ENCODE measurements around the gene TMA7. TPM values are rescaled to one million over a fixed set of nuclear protein-coding genes. Genes with fewer than 3 reads are reported as not detected.

The TMA7 gene
- total and polyA plus RNA-seq, 2 of the 13 experiments (the other 11 are each of a cell fraction or from before 2014, with no cell fraction given): 100 to 486 TPM

- in situ Hi-C loops (cut with HindIII; ENCODE audit: extremely low pct_ligation_motif_present, low pct_unique_long_range_greater_than_20kb) (no loop called here), intact Hi-C loops (cut with micrococcal nuclease; ENCODE audit: unreplicated experiment) (no loop called here)
- H2AFZ ChIP-seq (ENCODE audit: low read length): no peak overlapping the region
- no peak overlapping the region for H3K27ac ChIP-seq (ENCODE audit: extremely low read length, insufficient read depth, low read length)
- no peak for DNase-seq (ENCODE audit: low spot score)
- no peak for FAIRE-seq
- no peak overlapping the region for H3K4me2 ChIP-seq (ENCODE audit: low read depth, low read length)
- ChIA-PET POLR2A (interaction anchor here (1.4 to 11.1 kb wide), 5 partner anchors 8 to 21 kb away, joined by 5 to 130 read pairs (median 10); partner anchors contain the start of genes CCDC51, PLXNB1 and TMA7), CTCF (ENCODE audit: low intra/inter-chr PET ratio, low total read pairs) (interaction anchor here (2.0 kb wide), 1 partner anchor 14 kb away, joined by 16 read pairs; no protein-coding TSS in a partner anchor)
- no peaks in the 10 kb centered on the region for H3K9me3 ChIP-seq (ENCODE audit: low read length)
- H3K4me3 ChIP-seq (replicated peaks in 1 of 3; ENCODE audit: insufficient read depth in 1 of 3, low read depth in 2 of 3, low read length in 3 of 3): no peak overlapping the region
- peaks cover 54% of the 10 kb centered on the region for H3K4me1 ChIP-seq (ENCODE audit: insufficient read depth, low read length)
- peaks cover 71% of the 10 kb centered on the region for H4K20me1 ChIP-seq (ENCODE audit: insufficient read depth, low read length)
- peaks cover 58% of the 10 kb centered on the region for H3K79me2 ChIP-seq (ENCODE audit: insufficient read depth, low read length)
- WGBS (ENCODE audit: low lambda C conversion rate): 81% methylated on average over 3 of the region's 3 CpGs
- ATAC-seq: peak; percentile 39
- H3K27me3 ChIP-seq (ENCODE audit: control insufficient read depth in 1 of 2, insufficient read depth in 2 of 2, low read length in 2 of 2): no peaks in the 10 kb centered on the region
- H3K9ac ChIP-seq (ENCODE audit: insufficient read depth, low read depth, low read length): no peak overlapping the region
- no TSS peak for BruUV-seq (replicated peaks)
- peaks cover 58 to 83% of the 10 kb centered on the region in 2 experiments for H3K36me3 ChIP-seq (replicated peaks in 1 of 2; ENCODE audit: control insufficient read depth in 1 of 2, insufficient read depth in 2 of 2, low read length in 2 of 2)
- TF ChIP-seq HNF4G (IDR thresholded peaks at IDR 0.05; ENCODE audit: borderline replicate concordance, low read depth, low read length): peak; percentile 65
- no peak for TF ChIP-seq HNF4G (CRISPR knock-in tag; IDR thresholded peaks at IDR 0.05; ENCODE audit: borderline replicate concordance, low read depth)
- no peak for TF ChIP-seq ZNF607 (CRISPR knock-in tag; IDR thresholded peaks at IDR 0.05; ENCODE audit: borderline replicate concordance)
- TF ChIP-seq CENPBD1 (CRISPR knock-in tag; IDR thresholded peaks at IDR 0.05; ENCODE audit: borderline replicate concordance, low read depth): no peak
- no peak for TF ChIP-seq ZNF317 (CRISPR knock-in tag; IDR thresholded peaks at IDR 0.05)
- no peak for TF ChIP-seq NONO (IDR thresholded peaks at IDR 0.05)
- no peak; the same call in 1 of the 2 replicates for TF ChIP-seq NONO (CRISPR knock-in tag; conservative IDR thresholded peaks at IDR 0.05)
- no peak for TF ChIP-seq ZBTB34 (CRISPR knock-in tag; IDR thresholded peaks at IDR 0.05)
- no peak for TF ChIP-seq STAG1 (CRISPR knock-in tag; IDR thresholded peaks at IDR 0.05)
- TF ChIP-seq ZNF18 (CRISPR knock-in tag; IDR thresholded peaks at IDR 0.05; ENCODE audit: insufficient replicate concordance): no peak
- no peak for TF ChIP-seq HDAC2 (CRISPR knock-in tag; IDR thresholded peaks at IDR 0.05)
- peak; percentile 71 for TF ChIP-seq HNF4A (CRISPR knock-in tag; IDR thresholded peaks at IDR 0.05)
- no peak for TF ChIP-seq NFRKB (IDR thresholded peaks at IDR 0.05)
- TF ChIP-seq ZBTB7A (CRISPR knock-in tag; IDR thresholded peaks at IDR 0.05): no peak
- TF ChIP-seq NR3C1 (CRISPR knock-in tag; IDR thresholded peaks at IDR 0.05): no peak
- no peak for TF ChIP-seq ZNF569 (CRISPR knock-in tag; IDR thresholded peaks at IDR 0.05; ENCODE audit: borderline replicate concordance)
- no peak for TF ChIP-seq NR2F6 (IDR thresholded peaks at IDR 0.05)
- 0 out of 2 replicates have a peak, but pooled peaks have one; percentile 14 for TF ChIP-seq NR2F6 (CRISPR knock-in tag; IDR thresholded peaks at IDR 0.05)
- TF ChIP-seq FOXK2 (IDR thresholded peaks at IDR 0.05): no peak
- TF ChIP-seq HDAC1 (CRISPR knock-in tag; IDR thresholded peaks at IDR 0.05): no peak
These were observed 17.8 kb upstream of the TMA7 start for GRCh38 chr3:48422272-48422671.
